ENCODE results near the gene TRPM4. TPM values are rescaled to one million over a fixed set of nuclear protein-coding genes. Genes with fewer than 3 reads are reported as not detected.

The TRPM4 gene
- total and polyA plus RNA-seq, 2 of the 13 experiments (the other 11 are each of a cell fraction or from before 2014, with no cell fraction given), result 1.9 to 4.3 TPM

DNA sequence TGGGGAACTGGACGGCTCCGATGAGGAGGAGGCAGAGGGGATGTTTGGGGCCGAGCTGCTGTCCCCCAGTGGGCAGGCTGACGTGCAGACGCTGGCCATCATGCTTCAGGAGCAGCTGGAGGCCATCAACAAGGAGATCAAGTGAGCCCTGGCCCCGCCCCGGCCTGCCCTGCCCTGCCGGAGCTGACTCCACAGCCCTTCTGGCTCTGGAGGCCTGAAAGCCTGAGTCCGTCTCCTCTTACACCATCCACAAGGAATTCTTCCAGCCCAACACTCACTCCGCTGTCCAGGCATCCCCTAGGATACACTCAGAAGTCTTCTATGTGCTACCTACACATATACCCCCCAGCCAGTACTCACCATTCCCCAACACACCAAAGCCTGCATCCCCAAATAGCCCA, 20.8 kb upstream of the TRPM4 start:
- no peak for TF ChIP-seq ZNF766 (CRISPR knock-in tag; IDR thresholded peaks at IDR 0.05; ENCODE audit: borderline replicate concordance)
- no peak for TF ChIP-seq KAT8 (CRISPR knock-in tag; IDR thresholded peaks at IDR 0.05)
- TF ChIP-seq, protein P1, sequence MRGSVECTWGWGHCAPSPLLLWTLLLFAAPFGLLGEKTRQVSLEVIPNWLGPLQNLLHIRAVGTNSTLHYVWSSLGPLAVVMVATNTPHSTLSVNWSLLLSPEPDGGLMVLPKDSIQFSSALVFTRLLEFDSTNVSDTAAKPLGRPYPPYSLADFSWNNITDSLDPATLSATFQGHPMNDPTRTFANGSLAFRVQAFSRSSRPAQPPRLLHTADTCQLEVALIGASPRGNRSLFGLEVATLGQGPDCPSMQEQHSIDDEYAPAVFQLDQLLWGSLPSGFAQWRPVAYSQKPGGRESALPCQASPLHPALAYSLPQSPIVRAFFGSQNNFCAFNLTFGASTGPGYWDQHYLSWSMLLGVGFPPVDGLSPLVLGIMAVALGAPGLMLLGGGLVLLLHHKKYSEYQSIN (CRISPR knock-in tag; IDR thresholded peaks at IDR 0.05; ENCODE audit: borderline replicate concordance), result no peak
- TF ChIP-seq ZNF232 (CRISPR knock-in tag; IDR thresholded peaks at IDR 0.05; ENCODE audit: borderline replicate concordance), result no peak
- intact Hi-C loops (cut with micrococcal nuclease; ENCODE audit: unreplicated experiment) (no loop called here), in situ Hi-C loops (cut with HindIII; ENCODE audit: extremely low pct_ligation_motif_present, low pct_unique_long_range_greater_than_20kb) (no loop called here)
- Histone ChIP-seq H3K27ac (ENCODE audit: extremely low read length, insufficient read depth, low read length) (no peak overlapping the region), H3K9me3 (ENCODE audit: low read length) (no peaks in the 10 kb centered on the region), H2AFZ (ENCODE audit: low read length) (no peak overlapping the region), H3K27me3 (ENCODE audit: control insufficient read depth in 1 of 2, insufficient read depth in 2 of 2, low read length in 2 of 2) (no peaks in the 10 kb centered on the region), H3K4me3 (replicated peaks in 1 of 3; ENCODE audit: insufficient read depth in 1 of 3, low read depth in 2 of 3, low read length in 3 of 3) (no peak overlapping the region), H4K20me1 (ENCODE audit: insufficient read depth, low read length) (no peaks in the 10 kb centered on the region), H3K36me3 (replicated peaks in 1 of 2; ENCODE audit: control insufficient read depth in 1 of 2, insufficient read depth in 2 of 2, low read length in 2 of 2) (peaks cover 3 to 5% of the 10 kb centered on the region in 2 experiments; a peak in 2 of 5 replicates), H3K4me1 (ENCODE audit: insufficient read depth, low read length) (no peaks in the 10 kb centered on the region), H3K79me2 (ENCODE audit: insufficient read depth, low read length) (no peaks in the 10 kb centered on the region), H3K9ac (ENCODE audit: insufficient read depth, low read depth, low read length) (no peak overlapping the region), H3K4me2 (ENCODE audit: low read depth, low read length) (no peak overlapping the region)
- FAIRE-seq (no peak), DNase-seq (ENCODE audit: low spot score) (no peak), ATAC-seq (no peak)
- POLR2A ChIA-PET, result no interaction called here
- CTCF ChIA-PET (ENCODE audit: low intra/inter-chr PET ratio, low total read pairs), result no interaction called here
- 100% methylated on average over 5 of the region's 10 CpGs for WGBS (ENCODE audit: low lambda C conversion rate)
- BruUV-seq (replicated peaks), result no TSS peak

DNA sequence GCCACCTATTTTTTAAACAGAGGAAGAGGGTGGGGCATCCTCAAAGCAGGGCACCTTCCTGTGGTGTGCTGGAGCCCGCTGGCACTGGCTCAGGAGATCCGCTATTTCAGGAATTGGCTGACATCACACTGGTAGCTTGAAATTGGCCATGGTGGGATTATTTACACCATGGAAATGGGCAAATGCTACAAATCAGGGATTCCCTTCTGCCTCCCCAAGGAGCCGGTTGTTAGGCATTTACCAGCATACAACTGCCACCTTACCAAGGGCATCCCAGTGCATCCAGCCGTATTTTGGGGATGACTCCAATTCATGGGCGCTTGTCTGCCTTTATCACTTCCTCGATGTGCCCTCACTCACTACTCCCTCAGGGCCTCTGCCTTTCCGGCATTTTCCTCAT, 16.6 kb upstream of the TRPM4 start:
- no peak for FAIRE-seq
- Histone ChIP-seq H3K4me1 (ENCODE audit: insufficient read depth, low read length) (peaks cover 9% of the 10 kb centered on the region), H3K36me3 (replicated peaks in 1 of 2; ENCODE audit: control insufficient read depth in 1 of 2, insufficient read depth in 2 of 2, low read length in 2 of 2) (no peaks in the 10 kb centered on the region), H3K79me2 (ENCODE audit: insufficient read depth, low read length) (no peaks in the 10 kb centered on the region), H3K27ac (ENCODE audit: extremely low read length, insufficient read depth, low read length) (no peak overlapping the region), H3K4me2 (ENCODE audit: low read depth, low read length) (no peak overlapping the region), H3K27me3 (ENCODE audit: control insufficient read depth in 1 of 2, insufficient read depth in 2 of 2, low read length in 2 of 2) (no peaks in the 10 kb centered on the region), H2AFZ (ENCODE audit: low read length) (no peak overlapping the region), H3K4me3 (replicated peaks in 1 of 3; ENCODE audit: insufficient read depth in 1 of 3, low read depth in 2 of 3, low read length in 3 of 3) (no peak overlapping the region), H3K9me3 (ENCODE audit: low read length) (no peaks in the 10 kb centered on the region), H4K20me1 (ENCODE audit: insufficient read depth, low read length) (no peaks in the 10 kb centered on the region), H3K9ac (ENCODE audit: insufficient read depth, low read depth, low read length) (no peak overlapping the region)
- 90% methylated on average over 5 of the region's 7 CpGs for WGBS (ENCODE audit: low lambda C conversion rate)
- ATAC-seq, result no peak
- no peak for TF ChIP-seq ZNF619 (CRISPR knock-in tag; IDR thresholded peaks at IDR 0.05)
- TF ChIP-seq ZNF570 (CRISPR knock-in tag; IDR thresholded peaks at IDR 0.05; ENCODE audit: borderline replicate concordance), result no peak
- TF ChIP-seq SMAD9 (CRISPR knock-in tag; IDR thresholded peaks at IDR 0.05), result no peak
- no peak for TF ChIP-seq SETDB1 (CRISPR knock-in tag; IDR thresholded peaks at IDR 0.05; ENCODE audit: borderline replicate concordance)
- TF ChIP-seq ZNF737 (CRISPR knock-in tag; IDR thresholded peaks at IDR 0.05; ENCODE audit: borderline replicate concordance), result no peak
- no peak for TF ChIP-seq ZNF232 (CRISPR knock-in tag; IDR thresholded peaks at IDR 0.05; ENCODE audit: borderline replicate concordance)
- TF ChIP-seq FOXA1 (IDR thresholded peaks at IDR 0.05), result no peak
- no peak for TF ChIP-seq FOXA1 (CRISPR knock-in tag; IDR thresholded peaks at IDR 0.05)
- no peak for TF ChIP-seq ZNF616 (CRISPR knock-in tag; IDR thresholded peaks at IDR 0.05; ENCODE audit: low read depth)
- no peak for TF ChIP-seq ZNF3 (CRISPR knock-in tag; IDR thresholded peaks at IDR 0.05)
- TF ChIP-seq RBM22 (optimal IDR thresholded peaks at IDR 0.05; ENCODE audit: low read length), result no peak
- CTCF ChIA-PET (ENCODE audit: low intra/inter-chr PET ratio, low total read pairs), result no interaction called here
- intact Hi-C loops (cut with micrococcal nuclease; ENCODE audit: unreplicated experiment), result no loop called here
- no TSS peak for BruUV-seq (replicated peaks)
- in situ Hi-C loops (cut with HindIII; ENCODE audit: extremely low pct_ligation_motif_present, low pct_unique_long_range_greater_than_20kb), result no loop called here
- DNase-seq (ENCODE audit: low spot score), result no peak
- POLR2A ChIA-PET, result no interaction called here

Data from HepG2 (cell line).